Endodermal cell (in vitro differentiated cells): Measurements from ENCODE around the gene TMEM255B. TPM values are rescaled to one million over a fixed set of nuclear protein-coding genes. Genes with fewer than 3 reads are reported as not detected.

Source experiments
- DNase-seq: peaks from one replicate; pipeline ENCODE4 v3.0.0-alpha.2; 2017
- H3K27ac ChIP-seq: 2 replicates; pipeline ENCODE4 v1.5.1; 2013; ENCODE audit warnings: mild to moderate bottlenecking, low read depth, low read length, moderate library complexity
- H3K27me3 ChIP-seq: 2 replicates; pipeline ENCODE4 v1.6.1; 2013; ENCODE audit warnings: mild to moderate bottlenecking, low read length, moderate library complexity; ENCODE audit not compliant: insufficient read depth, control insufficient read depth, poor library complexity, severe bottlenecking
- H3K36me3 ChIP-seq: 2 replicates; pipeline ENCODE4 v1.7.0; 2013; ENCODE audit warnings: mild to moderate bottlenecking, low read length, moderate library complexity; ENCODE audit not compliant: control insufficient read depth, insufficient read depth
- H3K4me1 ChIP-seq: one replicate; pipeline ENCODE4 v1.7.0; 2013; ENCODE audit warnings: low read length; ENCODE audit not compliant: control insufficient read depth, insufficient read depth
- H3K4me3 ChIP-seq: 2 replicates; pipeline ENCODE4 v1.5.1; 2013; ENCODE audit warnings: mild to moderate bottlenecking, low read length, moderate library complexity
- H3K9ac ChIP-seq: 2 replicates; pipeline ENCODE4 v1.6.1; 2013; ENCODE audit warnings: mild to moderate bottlenecking, low read length, moderate library complexity; ENCODE audit not compliant: poor library complexity, severe bottlenecking; ENCODE audit errors: extremely low read depth
- H3K9me3 ChIP-seq: 2 replicates; pipeline ENCODE4 v1.6.1; 2013; ENCODE audit warnings: mild to moderate bottlenecking, low read length, moderate library complexity; ENCODE audit not compliant: control insufficient read depth
- H3K27ac Mint-ChIP-seq: 2 replicates; pipeline ENCODE4 v1.8.0; 2020; ENCODE audit warnings: mixed read lengths
- H3K27me3 Mint-ChIP-seq: 2 replicates; pipeline ENCODE4 v1.8.0; 2021; ENCODE audit warnings: mild to moderate bottlenecking, mixed read lengths; ENCODE audit not compliant: insufficient read depth
- H3K36me3 Mint-ChIP-seq: 2 replicates; pipeline ENCODE4 v1.8.0; 2020; ENCODE audit warnings: low read depth, mixed read lengths
- H3K4me1 Mint-ChIP-seq: 2 replicates; pipeline ENCODE4 v1.8.0; 2020; ENCODE audit warnings: mixed read lengths
- H3K4me3 Mint-ChIP-seq: 2 replicates; pipeline ENCODE4 v1.8.0; 2020; ENCODE audit warnings: mild to moderate bottlenecking, moderate library complexity, mixed read lengths
- H3K9me3 Mint-ChIP-seq: 2 replicates; pipeline ENCODE4 v1.8.0; 2020; ENCODE audit warnings: mild to moderate bottlenecking, mixed read lengths
- WGBS, 2 experiments: methylation state at CpG; one replicate each; pipeline versions ENCODE4 v1.1.5 to v1.1.7; 2013; ENCODE audit warnings: missing lambda C conversion rate in 2 of 2, mixed read lengths in 1 of 2; ENCODE audit not compliant: insufficient coverage in 1 of 2, insufficient read length in 1 of 2; 5-methylcytosine and 5-hydroxymethylcytosine counted together
- total RNA-seq, 2 donors: library from RNA; stranded (reverse); fragmentation: NEBNext Ultra II Directional in 1 of 2; extraction: Animal tissue kit (Norgen Biotek cat#: 25700) in 1 of 2; gene quantifications; 2 replicates in 1 of 2; 3 replicates in 1 of 2; pipeline ENCODE4 v1.2.1, GENCODE V29; 2021
- TF ChIP-seq, protein P1 (sequence below): fragments of 200-600 bp; sonication (generic); conservative IDR thresholded peaks from 2 replicates; pipeline ENCODE4 v1.5.0; 2021; ENCODE audit warnings: antibody characterized with exemption, mild to moderate bottlenecking

TMEM255B gene
- total RNA-seq, 2 donors from 2014 or later: 0.55 to 2.1 TPM

DNA sequence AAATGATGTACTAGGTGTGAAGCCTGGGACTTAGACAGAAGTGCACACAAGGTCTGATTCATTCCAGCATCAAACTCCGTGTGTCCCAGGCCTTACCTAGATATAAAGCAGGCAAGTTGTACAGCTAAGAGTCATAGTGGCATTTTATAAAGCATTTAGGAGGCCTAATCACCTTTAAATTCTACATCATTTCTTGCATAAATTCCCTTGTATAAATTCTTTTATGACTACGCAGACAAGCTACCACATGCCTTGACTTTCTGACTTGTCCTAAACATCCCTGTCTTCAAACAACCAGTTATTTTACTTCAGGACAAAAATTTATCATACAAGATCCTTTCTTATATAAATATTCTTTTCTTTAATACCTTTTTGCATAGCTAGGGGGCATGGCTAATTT, 22.5 kb downstream of the TMEM255B start:
- Mint-ChIP-seq H3K27me3 (peaks cover 5% of the 10 kb centered on the region), H3K27ac (no peak overlapping the region), H3K9me3 (peaks cover 6% of the 10 kb centered on the region), H3K4me3 (no peak overlapping the region), H3K36me3 (peaks cover 3% of the 10 kb centered on the region), H3K4me1 (no peaks in the 10 kb centered on the region)
- H3K9ac ChIP-seq: no peak overlapping the region
- no peaks in the 10 kb centered on the region for H3K36me3 ChIP-seq
- H3K9me3 ChIP-seq: no peaks in the 10 kb centered on the region
- H3K27me3 ChIP-seq: peaks cover 22% of the 10 kb centered on the region
- no peak for DNase-seq
- WGBS, 2 experiments: 80% methylated on average over 1 to 2 of the region's 2 CpGs
- H3K4me1 ChIP-seq: no peaks in the 10 kb centered on the region
- no peak overlapping the region for H3K27ac ChIP-seq
- TF ChIP-seq, protein P1, sequence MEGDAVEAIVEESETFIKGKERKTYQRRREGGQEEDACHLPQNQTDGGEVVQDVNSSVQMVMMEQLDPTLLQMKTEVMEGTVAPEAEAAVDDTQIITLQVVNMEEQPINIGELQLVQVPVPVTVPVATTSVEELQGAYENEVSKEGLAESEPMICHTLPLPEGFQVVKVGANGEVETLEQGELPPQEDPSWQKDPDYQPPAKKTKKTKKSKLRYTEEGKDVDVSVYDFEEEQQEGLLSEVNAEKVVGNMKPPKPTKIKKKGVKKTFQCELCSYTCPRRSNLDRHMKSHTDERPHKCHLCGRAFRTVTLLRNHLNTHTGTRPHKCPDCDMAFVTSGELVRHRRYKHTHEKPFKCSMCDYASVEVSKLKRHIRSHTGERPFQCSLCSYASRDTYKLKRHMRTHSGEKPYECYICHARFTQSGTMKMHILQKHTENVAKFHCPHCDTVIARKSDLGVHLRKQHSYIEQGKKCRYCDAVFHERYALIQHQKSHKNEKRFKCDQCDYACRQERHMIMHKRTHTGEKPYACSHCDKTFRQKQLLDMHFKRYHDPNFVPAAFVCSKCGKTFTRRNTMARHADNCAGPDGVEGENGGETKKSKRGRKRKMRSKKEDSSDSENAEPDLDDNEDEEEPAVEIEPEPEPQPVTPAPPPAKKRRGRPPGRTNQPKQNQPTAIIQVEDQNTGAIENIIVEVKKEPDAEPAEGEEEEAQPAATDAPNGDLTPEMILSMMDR: no peak
- no peak overlapping the region for H3K4me3 ChIP-seq

DNA sequence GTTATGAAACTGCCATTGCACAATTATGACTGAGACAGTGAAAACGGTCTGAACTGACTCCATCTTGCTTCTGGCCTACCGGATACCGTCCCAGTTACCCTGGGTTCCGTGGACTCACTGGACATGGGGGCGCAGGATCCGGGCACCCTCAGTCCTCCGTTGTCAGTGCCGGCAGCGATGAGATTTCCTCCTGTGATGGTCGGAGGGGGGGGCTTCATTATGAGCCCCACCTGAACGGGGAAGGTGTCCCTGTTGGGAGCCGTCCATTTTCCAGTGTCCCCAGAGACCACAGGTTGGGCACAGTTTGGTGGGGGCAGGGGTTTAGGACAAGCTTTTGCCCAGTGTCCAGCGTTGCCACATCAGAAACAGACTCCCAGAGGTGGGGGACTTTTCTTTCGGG, 23.4 kb downstream of the TMEM255B start:
- TF ChIP-seq, protein P1: no peak
- Histone ChIP-seq H3K4me3 (no peak overlapping the region), H3K27ac (no peak overlapping the region), H3K4me1 (no peaks in the 10 kb centered on the region), H3K27me3 (peaks cover 22% of the 10 kb centered on the region), H3K9me3 (no peaks in the 10 kb centered on the region), H3K36me3 (no peaks in the 10 kb centered on the region), H3K9ac (no peak overlapping the region)
- Mint-ChIP-seq H3K27ac (no peak overlapping the region), H3K9me3 (peaks cover 6% of the 10 kb centered on the region), H3K27me3 (peaks cover 5% of the 10 kb centered on the region), H3K4me3 (no peak overlapping the region), H3K36me3 (peaks cover 3% of the 10 kb centered on the region), H3K4me1 (no peaks in the 10 kb centered on the region)
- WGBS, 2 experiments: 83 to 89% methylated on average over 8 to 14 of the region's 14 CpGs
- peak; percentile 22 for DNase-seq

DNA sequence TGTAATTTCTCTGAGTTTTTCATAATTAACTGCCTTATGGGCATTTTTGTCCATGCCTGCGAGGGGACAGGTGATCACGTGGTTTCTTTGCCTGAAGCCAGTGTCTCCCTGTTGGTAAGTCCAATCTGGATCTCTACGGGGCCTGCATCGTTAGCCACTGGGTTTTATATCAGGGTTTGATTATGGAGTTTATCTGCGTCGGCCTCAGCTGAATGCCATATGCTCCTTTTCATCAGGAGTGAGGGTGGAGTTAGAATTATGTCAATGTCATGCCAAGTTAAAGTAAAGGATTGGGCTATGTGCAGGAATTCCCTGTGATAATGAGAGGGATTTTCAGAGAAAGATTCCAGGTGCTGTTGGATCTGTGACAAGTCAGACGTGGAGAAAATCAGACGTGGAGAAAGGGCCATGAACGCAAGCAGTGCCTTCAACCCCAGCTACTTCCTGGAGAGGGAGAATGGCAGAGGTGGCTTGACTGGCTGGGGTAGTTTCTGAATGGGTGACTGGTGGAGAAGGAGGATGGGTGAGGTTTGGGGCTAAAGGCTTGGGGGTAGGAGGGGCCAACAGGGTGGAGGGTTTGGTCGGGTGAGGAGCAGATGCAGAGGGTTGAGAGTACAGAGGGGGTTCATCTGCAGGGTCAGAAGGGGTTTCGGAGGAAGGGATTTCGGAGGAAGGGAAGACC, 24.3 kb downstream of the TMEM255B start:
- TF ChIP-seq, protein P1: no peak
- Mint-ChIP-seq H3K9me3 (peaks cover 6% of the 10 kb centered on the region), H3K27ac (no peak overlapping the region), H3K4me1 (no peaks in the 10 kb centered on the region), H3K27me3 (peaks cover 5% of the 10 kb centered on the region), H3K4me3 (no peak overlapping the region), H3K36me3 (peaks cover 3% of the 10 kb centered on the region)
- WGBS, 2 experiments: 85 to 88% methylated on average over 8 to 12 of the region's 12 CpGs
- H3K27ac ChIP-seq: no peak overlapping the region
- H3K9me3 ChIP-seq: no peaks in the 10 kb centered on the region
- no peak overlapping the region for H3K9ac ChIP-seq
- H3K27me3 ChIP-seq: peaks cover 15% of the 10 kb centered on the region
- DNase-seq: peak; percentile 10
- no peaks in the 10 kb centered on the region for H3K4me1 ChIP-seq
- no peaks in the 10 kb centered on the region for H3K36me3 ChIP-seq
- no peak overlapping the region for H3K4me3 ChIP-seq
